Activated T-cell treated with anti-CD3 and anti-CD28 coated beads, Interleukin-2, amount 50 U/mL, for 72 hours (primary cell): ENCODE results near the gene RAB1B. TPM values are rescaled to one million over a fixed set of nuclear protein-coding genes. Genes with fewer than 3 reads are reported as not detected.

Experiments used
- ATAC-seq, 2 donors: fragments of 150-1000 bp; cut with Tn5 transposase; replicated peaks in 1 of 2; 2 replicates each; pipeline ENCODE4 v1.10.0; 2021; ENCODE audit warnings: moderate library complexity in 2 of 2, mild to moderate bottlenecking in 1 of 2
- DNase-seq, 2 donors: peaks; one replicate each; pipeline ENCODE4 v3.0.0; 2021 to 2022; ENCODE audit warnings: mixed read lengths in 1 of 2
- H3K27ac Mint-ChIP-seq: one replicate; pipeline ENCODE4 v1.8.0; 2022; ENCODE audit warnings: mild to moderate bottlenecking, moderate library complexity, mixed read lengths
- H3K27me3 Mint-ChIP-seq: one replicate; pipeline ENCODE4 v1.8.0; 2022; ENCODE audit warnings: low read depth, mixed read lengths
- H3K36me3 Mint-ChIP-seq, 2 donors: one replicate each; pipeline ENCODE4 v1.8.0; 2022; ENCODE audit warnings: mixed read lengths in 2 of 2, mild to moderate bottlenecking in 1 of 2; ENCODE audit not compliant: insufficient read depth in 2 of 2
- H3K4me1 Mint-ChIP-seq: one replicate; pipeline ENCODE4 v1.8.0; 2022; ENCODE audit warnings: low read depth, mixed read lengths
- H3K4me3 Mint-ChIP-seq, 2 donors: one replicate each; pipeline ENCODE4 v1.8.0; 2022; ENCODE audit warnings: mild to moderate bottlenecking in 2 of 2, mixed read lengths in 2 of 2, moderate library complexity in 2 of 2
- H3K9me3 Mint-ChIP-seq, 2 donors: one replicate each; pipeline ENCODE4 v1.8.0; 2022; ENCODE audit warnings: mixed read lengths in 2 of 2
- total RNA-seq, 2 donors: library from RNA; stranded (reverse); gene quantifications; one replicate each; pipeline ENCODE4 v1.2.3, GENCODE V29; 2022

Gene RAB1B
- total RNA-seq, 2 donors from 2014 or later: 127 to 139 TPM

GRCh38 chr11:66230156-66230555 lies 38.3 kb upstream of the RAB1B start:
- ATAC-seq: no peak
- no peak for DNase-seq
- Mint-ChIP-seq H3K36me3 (peaks cover 2 to 11% of the 10 kb centered on the region in 2 donors), H3K9me3 (no peaks in the 10 kb centered on the region), H3K27ac (no peak overlapping the region), H3K4me1 (peaks cover 12% of the 10 kb centered on the region), H3K4me3 (no peak overlapping the region), H3K27me3 (no peaks in the 10 kb centered on the region)

- no peak for ATAC-seq
- peaks cover 7% of the 10 kb centered on the region for H3K4me1 Mint-ChIP-seq
- H3K27me3 Mint-ChIP-seq: no peaks in the 10 kb centered on the region
- H3K9me3 Mint-ChIP-seq: no peaks in the 10 kb centered on the region
- H3K36me3 Mint-ChIP-seq: peaks cover 2 to 11% of the 10 kb centered on the region in 2 donors
- no peak overlapping the region for H3K4me3 Mint-ChIP-seq
- no peak overlapping the region for H3K27ac Mint-ChIP-seq
- no peak for DNase-seq
Measured at GRCh38 chr11:66230978-66231377, 37.5 kb upstream of the RAB1B start.

- Mint-ChIP-seq H3K27ac (no peak overlapping the region), H3K9me3 (no peaks in the 10 kb centered on the region), H3K27me3 (no peaks in the 10 kb centered on the region), H3K36me3 (peaks cover 2 to 11% of the 10 kb centered on the region in 2 donors), H3K4me3 (no peak overlapping the region), H3K4me1 (peaks cover 1% of the 10 kb centered on the region)
- no peak for ATAC-seq
- DNase-seq: no peak
Measured at GRCh38 chr11:66231561-66231960, 36.9 kb upstream of the RAB1B start.

- Mint-ChIP-seq H3K4me3 (no peak overlapping the region), H3K36me3 (peaks cover 2 to 11% of the 10 kb centered on the region in 2 donors), H3K9me3 (no peaks in the 10 kb centered on the region), H3K27ac (no peak overlapping the region), H3K4me1 (no peaks in the 10 kb centered on the region), H3K27me3 (no peaks in the 10 kb centered on the region)
- DNase-seq (no peak), ATAC-seq (no peak)
Measured at GRCh38 chr11:66232769-66233168, 35.7 kb upstream of the RAB1B start.

- H3K4me1 Mint-ChIP-seq: no peaks in the 10 kb centered on the region
- ATAC-seq: no peak
- H3K4me3 Mint-ChIP-seq: no peak overlapping the region
- no peak for DNase-seq
- no peaks in the 10 kb centered on the region for H3K27me3 Mint-ChIP-seq
- peaks cover 2 to 11% of the 10 kb centered on the region in 2 donors for H3K36me3 Mint-ChIP-seq
- H3K27ac Mint-ChIP-seq: no peak overlapping the region
- no peaks in the 10 kb centered on the region for H3K9me3 Mint-ChIP-seq
Measured at GRCh38 chr11:66233301-66233700, 35.1 kb upstream of the RAB1B start.

- Mint-ChIP-seq H3K4me3 (no peak overlapping the region), H3K36me3 (peaks cover 2 to 6% of the 10 kb centered on the region in 2 donors), H3K9me3 (no peaks in the 10 kb centered on the region), H3K4me1 (no peaks in the 10 kb centered on the region), H3K27me3 (no peaks in the 10 kb centered on the region), H3K27ac (no peak overlapping the region)
- no peak for ATAC-seq
- DNase-seq: no peak
Measured at GRCh38 chr11:66235141-66235540, 33.3 kb upstream of the RAB1B start.

GRCh38 chr11:66237867-66238266 lies 30.6 kb upstream of the RAB1B start:
- H3K27me3 Mint-ChIP-seq: no peaks in the 10 kb centered on the region
- no peak overlapping the region for H3K27ac Mint-ChIP-seq
- no peaks in the 10 kb centered on the region for H3K36me3 Mint-ChIP-seq
- no peaks in the 10 kb centered on the region for H3K9me3 Mint-ChIP-seq
- H3K4me3 Mint-ChIP-seq: no peak overlapping the region
- DNase-seq: no peak
- no peak for ATAC-seq
- no peaks in the 10 kb centered on the region for H3K4me1 Mint-ChIP-seq

GRCh38 chr11:66238786-66239413 lies 29.5 kb upstream of the RAB1B start:
- ATAC-seq: no peak
- Mint-ChIP-seq H3K4me1 (peaks cover 6% of the 10 kb centered on the region), H3K4me3 (no peak overlapping the region), H3K9me3 (no peaks in the 10 kb centered on the region), H3K27ac (no peak overlapping the region), H3K36me3 (peaks cover 0 to 3% of the 10 kb centered on the region in 2 donors), H3K27me3 (no peaks in the 10 kb centered on the region)
- no peak for DNase-seq

- H3K36me3 Mint-ChIP-seq: peaks cover 0 to 3% of the 10 kb centered on the region in 2 donors
- DNase-seq: no peak
- ATAC-seq: no peak
- H3K27me3 Mint-ChIP-seq: no peaks in the 10 kb centered on the region
- no peaks in the 10 kb centered on the region for H3K9me3 Mint-ChIP-seq
- peaks cover 8% of the 10 kb centered on the region for H3K4me1 Mint-ChIP-seq
- H3K27ac Mint-ChIP-seq: no peak overlapping the region
- no peak overlapping the region for H3K4me3 Mint-ChIP-seq
Measured at GRCh38 chr11:66239511-66239910, 28.9 kb upstream of the RAB1B start.

GRCh38 chr11:66239998-66240780 lies 28.2 kb upstream of the RAB1B start:
- Mint-ChIP-seq H3K36me3 (peaks cover 0 to 3% of the 10 kb centered on the region in 2 donors), H3K27ac (no peak overlapping the region), H3K4me1 (peaks cover 8% of the 10 kb centered on the region), H3K4me3 (no peak overlapping the region), H3K9me3 (no peaks in the 10 kb centered on the region), H3K27me3 (no peaks in the 10 kb centered on the region)
- DNase-seq: no peak
- ATAC-seq: no peak

GRCh38 chr11:66240781-66241136 lies 27.7 kb upstream of the RAB1B start:
- ATAC-seq: no peak
- no peak for DNase-seq
- H3K27ac Mint-ChIP-seq: no peak overlapping the region
- no peaks in the 10 kb centered on the region for H3K9me3 Mint-ChIP-seq
- H3K36me3 Mint-ChIP-seq: peaks cover 0 to 3% of the 10 kb centered on the region in 2 donors
- no peak overlapping the region for H3K4me3 Mint-ChIP-seq
- H3K27me3 Mint-ChIP-seq: no peaks in the 10 kb centered on the region
- peaks cover 8% of the 10 kb centered on the region for H3K4me1 Mint-ChIP-seq

GRCh38 chr11:66242095-66242765 lies 26.2 kb upstream of the RAB1B start:
- Mint-ChIP-seq H3K4me3 (no peak overlapping the region), H3K27ac (no peak overlapping the region), H3K27me3 (no peaks in the 10 kb centered on the region), H3K9me3 (no peaks in the 10 kb centered on the region), H3K36me3 (peaks cover 0 to 5% of the 10 kb centered on the region in 2 donors), H3K4me1 (peaks cover 11% of the 10 kb centered on the region)
- no peak for DNase-seq
- no peak for ATAC-seq

- Mint-ChIP-seq H3K27ac (no peak overlapping the region), H3K36me3 (peaks cover 0 to 5% of the 10 kb centered on the region in 2 donors), H3K27me3 (no peaks in the 10 kb centered on the region), H3K4me1 (peaks cover 14% of the 10 kb centered on the region), H3K9me3 (no peaks in the 10 kb centered on the region), H3K4me3 (peak overlapping the region in 1 of 2 donors; percentile 52)
- ATAC-seq (no peak), DNase-seq (no peak)
Measured at GRCh38 chr11:66243782-66244535, 24.5 kb upstream of the RAB1B start.
